Rectal smooth muscle tissue (tissue), 1 donor: Measurements from ENCODE around the gene OSBPL6.

ENCODE experiments used
- H3K27ac ChIP-seq: one replicate; pipeline ENCODE4 v1.7.0; 2013; ENCODE audit warnings: low read depth, low read length, inconsistent platforms
- H3K27me3 ChIP-seq: one replicate; pipeline ENCODE4 v1.7.0; 2013; ENCODE audit warnings: low read length; ENCODE audit not compliant: control insufficient read depth, insufficient read depth
- H3K36me3 ChIP-seq: one replicate; pipeline ENCODE4 v1.7.0; 2013; ENCODE audit warnings: low read length; ENCODE audit not compliant: control insufficient read depth, insufficient read depth
- H3K4me1 ChIP-seq: one replicate; pipeline ENCODE4 v1.7.0; 2013; ENCODE audit warnings: low read length; ENCODE audit not compliant: control insufficient read depth, insufficient read depth
- H3K4me3 ChIP-seq: one replicate; pipeline ENCODE4 v1.7.0; 2013; ENCODE audit warnings: low read length
- H3K9ac ChIP-seq: one replicate; pipeline ENCODE4 v1.7.0; 2013; ENCODE audit warnings: low read length

Gene OSBPL6

DNA sequence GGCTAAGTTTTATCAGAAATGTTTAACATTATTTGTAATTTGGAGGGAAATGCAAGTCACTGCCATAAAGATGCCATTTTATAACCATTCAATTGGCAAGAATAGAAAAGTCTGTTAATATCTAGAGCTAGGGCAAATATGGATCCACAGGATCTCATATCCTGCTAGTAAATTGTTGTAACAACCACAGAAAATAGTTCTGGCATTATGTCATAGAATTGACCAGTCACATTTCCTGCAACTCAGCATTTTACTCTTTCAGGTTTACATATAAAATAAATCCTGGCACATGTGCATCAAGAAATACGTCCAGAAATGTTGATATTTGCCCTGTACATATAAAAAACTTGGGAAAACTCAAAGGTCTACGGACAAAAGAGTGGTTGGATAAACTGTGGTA is 32.9 kb downstream of the OSBPL6 start:
- Histone ChIP-seq H3K4me3 (no peak overlapping the region), H3K4me1 (no peaks in the 10 kb centered on the region), H3K36me3 (no peaks in the 10 kb centered on the region), H3K27ac (no peak overlapping the region), H3K27me3 (no peaks in the 10 kb centered on the region), H3K9ac (no peak overlapping the region)

DNA sequence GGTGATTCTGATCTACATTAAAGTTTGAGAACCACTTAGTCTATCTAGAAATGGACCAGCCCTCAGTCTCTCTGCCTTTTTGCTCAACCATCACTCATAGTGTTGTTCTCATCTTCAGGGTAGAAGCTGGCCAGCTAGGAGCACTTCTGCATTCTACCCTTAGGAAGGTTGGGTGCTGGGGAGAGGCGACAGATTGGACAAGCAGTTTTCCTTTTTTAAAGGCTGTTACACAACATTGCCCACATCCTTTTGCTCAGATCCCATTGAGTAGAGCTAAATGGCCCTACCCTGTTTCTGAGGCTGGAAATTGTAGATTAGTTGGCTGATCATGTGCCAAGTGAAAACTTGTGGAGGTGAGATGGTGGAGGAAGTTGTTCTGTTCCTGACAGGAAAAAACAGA is 35.6 kb downstream of the OSBPL6 start:
- Histone ChIP-seq H3K27ac (no peak overlapping the region), H3K36me3 (no peaks in the 10 kb centered on the region), H3K4me3 (no peak overlapping the region), H3K27me3 (no peaks in the 10 kb centered on the region), H3K4me1 (no peaks in the 10 kb centered on the region), H3K9ac (no peak overlapping the region)

DNA sequence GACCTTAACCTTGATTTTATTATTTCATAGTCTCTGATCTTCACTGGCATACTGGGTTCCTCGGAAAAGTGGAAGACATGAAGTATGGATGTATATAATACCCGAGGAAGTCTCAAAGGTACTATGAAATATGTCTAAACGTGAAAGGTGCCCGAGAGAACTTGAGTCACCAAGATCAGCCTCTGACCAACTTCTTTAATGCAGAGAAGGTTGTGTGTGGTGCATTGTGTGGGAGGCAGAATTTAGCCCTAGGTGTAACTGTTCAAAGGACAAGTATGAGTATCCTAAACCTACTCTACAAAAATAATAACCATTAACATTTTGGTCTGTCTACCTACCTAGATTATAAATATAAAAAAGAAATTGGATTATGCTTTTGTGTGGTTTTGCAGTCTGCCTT is 36.1 kb downstream of the OSBPL6 start:
- H3K27ac ChIP-seq, result no peak overlapping the region
- no peaks in the 10 kb centered on the region for H3K27me3 ChIP-seq
- no peak overlapping the region for H3K9ac ChIP-seq
- H3K36me3 ChIP-seq, result no peaks in the 10 kb centered on the region
- H3K4me3 ChIP-seq, result no peak overlapping the region
- H3K4me1 ChIP-seq, result no peaks in the 10 kb centered on the region

DNA sequence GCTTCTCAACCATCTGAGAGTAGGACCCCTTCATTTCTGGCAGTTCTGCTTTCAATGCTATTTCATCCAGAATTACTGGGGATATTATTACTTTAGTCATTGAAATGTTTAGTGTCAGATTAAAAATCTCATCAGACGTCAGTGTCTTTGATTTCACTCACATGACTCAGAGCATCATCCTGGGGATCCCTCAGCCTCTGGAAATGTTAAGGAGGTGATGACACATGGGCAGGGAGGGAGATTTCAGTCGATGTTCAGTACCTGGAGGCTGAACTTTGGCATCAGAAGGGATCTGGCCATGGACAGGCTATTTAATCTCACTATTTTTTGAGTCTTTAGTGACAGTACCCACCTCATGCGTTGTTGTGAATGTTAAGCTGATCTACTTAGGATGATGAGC is 39.1 kb downstream of the OSBPL6 start:
- no peak overlapping the region for H3K4me3 ChIP-seq
- H3K9ac ChIP-seq, result no peak overlapping the region
- H3K4me1 ChIP-seq, result no peaks in the 10 kb centered on the region
- H3K27ac ChIP-seq, result no peak overlapping the region
- no peaks in the 10 kb centered on the region for H3K36me3 ChIP-seq
- H3K27me3 ChIP-seq, result no peaks in the 10 kb centered on the region

DNA sequence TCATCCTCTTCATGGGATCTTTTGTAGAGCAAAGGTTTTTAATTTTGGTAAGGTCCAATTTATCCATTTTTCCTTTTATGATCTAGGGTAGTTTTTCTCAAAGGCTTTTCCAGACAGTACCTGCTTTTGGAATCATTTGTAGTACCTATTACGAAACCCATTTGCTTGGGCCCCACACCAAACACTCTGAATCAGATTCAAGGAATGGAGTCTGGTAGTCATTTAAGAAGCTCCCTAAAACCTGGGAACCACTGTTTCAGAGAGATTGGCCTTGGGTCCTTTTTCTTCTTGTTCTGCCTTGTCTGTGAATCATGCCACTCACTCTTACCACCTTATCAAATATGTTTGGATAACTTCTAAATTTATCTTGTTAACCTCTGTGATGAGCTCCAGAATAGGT is 40.3 kb downstream of the OSBPL6 start:
- H3K36me3 ChIP-seq, result no peaks in the 10 kb centered on the region
- no peak overlapping the region for H3K4me3 ChIP-seq
- no peak overlapping the region for H3K9ac ChIP-seq
- H3K27me3 ChIP-seq, result no peaks in the 10 kb centered on the region
- no peaks in the 10 kb centered on the region for H3K4me1 ChIP-seq
- H3K27ac ChIP-seq, result no peak overlapping the region

DNA sequence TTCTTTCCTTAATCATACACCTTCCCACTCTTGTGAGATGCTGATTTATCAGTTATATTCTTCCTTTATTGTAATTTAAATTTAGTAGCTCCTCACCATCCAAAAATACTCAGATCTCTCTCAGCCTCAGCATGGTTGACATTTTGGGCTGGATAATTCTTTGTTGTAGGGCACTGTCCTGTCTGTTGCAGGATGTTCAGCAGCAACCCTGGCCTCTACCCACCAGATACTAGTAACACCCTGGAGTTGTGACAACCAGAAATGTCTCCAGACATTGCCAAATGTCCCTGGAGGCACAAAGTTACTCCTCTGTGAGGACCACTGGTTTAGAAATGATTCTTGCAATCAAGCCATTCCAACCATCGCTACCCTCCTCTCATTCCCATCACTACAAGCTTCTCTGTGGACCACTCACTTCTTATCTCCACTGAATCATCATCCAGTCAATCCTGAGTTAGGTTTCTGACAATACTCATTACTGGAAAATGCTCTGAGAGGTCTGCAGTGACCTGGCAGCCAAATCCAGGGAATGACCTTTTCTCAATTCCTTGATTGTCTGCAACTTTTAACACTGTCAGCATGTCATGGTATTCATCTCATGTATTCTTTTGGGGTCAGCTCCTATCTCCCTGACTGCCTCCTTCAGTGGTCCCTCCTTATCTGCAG is 43.3 kb downstream of the OSBPL6 start:
- no peak overlapping the region for H3K27ac ChIP-seq

DNA sequence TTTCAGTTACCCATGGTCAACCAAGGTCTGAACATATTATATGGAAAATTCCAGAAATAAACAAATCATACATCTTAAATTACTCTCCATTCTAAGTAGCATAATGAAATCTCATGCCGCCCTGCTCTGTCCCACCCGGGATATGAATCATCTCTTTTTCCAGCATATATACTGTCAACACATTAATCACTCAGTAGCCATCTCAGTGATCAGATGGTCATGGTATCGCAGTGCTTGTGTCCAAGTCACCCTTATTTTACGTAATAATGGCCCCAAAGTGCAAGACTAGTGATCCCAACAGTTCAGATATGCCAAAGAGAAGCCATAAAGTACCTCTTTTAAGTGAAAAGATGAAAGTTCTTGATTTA is 43.8 kb downstream of the OSBPL6 start:
- Histone ChIP-seq H3K9ac (no peak overlapping the region), H3K27me3 (no peaks in the 10 kb centered on the region), H3K27ac (no peak overlapping the region), H3K36me3 (no peaks in the 10 kb centered on the region), H3K4me1 (peaks cover 5% of the 10 kb centered on the region), H3K4me3 (no peak overlapping the region)

More for the DNA sequence above, 43.3 kb downstream of the OSBPL6 start:
- H3K36me3 ChIP-seq, result no peaks in the 10 kb centered on the region
- H3K9ac ChIP-seq, result no peak overlapping the region
- peaks cover 5% of the 10 kb centered on the region for H3K4me1 ChIP-seq
- H3K27me3 ChIP-seq, result no peaks in the 10 kb centered on the region
- H3K4me3 ChIP-seq, result no peak overlapping the region

DNA sequence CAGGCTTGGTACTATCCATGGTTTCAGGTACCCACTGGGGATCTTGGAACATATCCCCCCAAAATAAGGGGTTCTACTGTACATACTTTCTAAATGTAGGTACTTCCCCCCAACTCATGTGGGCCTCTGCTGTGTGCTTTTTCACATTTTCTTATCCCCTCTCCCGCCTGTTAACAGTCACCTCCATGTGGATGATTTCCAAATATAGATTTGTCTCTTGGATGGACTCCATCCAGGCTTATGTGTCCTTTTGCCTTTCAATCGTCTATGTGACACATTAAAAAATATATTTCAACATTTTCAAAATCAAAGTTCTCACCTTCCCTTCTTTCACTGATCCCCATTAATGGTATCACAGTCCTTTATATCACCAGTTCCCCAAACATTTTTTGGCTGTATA is 44.4 kb downstream of the OSBPL6 start:
- no peak overlapping the region for H3K27ac ChIP-seq
- no peak overlapping the region for H3K9ac ChIP-seq
- H3K27me3 ChIP-seq, result no peaks in the 10 kb centered on the region

DNA sequence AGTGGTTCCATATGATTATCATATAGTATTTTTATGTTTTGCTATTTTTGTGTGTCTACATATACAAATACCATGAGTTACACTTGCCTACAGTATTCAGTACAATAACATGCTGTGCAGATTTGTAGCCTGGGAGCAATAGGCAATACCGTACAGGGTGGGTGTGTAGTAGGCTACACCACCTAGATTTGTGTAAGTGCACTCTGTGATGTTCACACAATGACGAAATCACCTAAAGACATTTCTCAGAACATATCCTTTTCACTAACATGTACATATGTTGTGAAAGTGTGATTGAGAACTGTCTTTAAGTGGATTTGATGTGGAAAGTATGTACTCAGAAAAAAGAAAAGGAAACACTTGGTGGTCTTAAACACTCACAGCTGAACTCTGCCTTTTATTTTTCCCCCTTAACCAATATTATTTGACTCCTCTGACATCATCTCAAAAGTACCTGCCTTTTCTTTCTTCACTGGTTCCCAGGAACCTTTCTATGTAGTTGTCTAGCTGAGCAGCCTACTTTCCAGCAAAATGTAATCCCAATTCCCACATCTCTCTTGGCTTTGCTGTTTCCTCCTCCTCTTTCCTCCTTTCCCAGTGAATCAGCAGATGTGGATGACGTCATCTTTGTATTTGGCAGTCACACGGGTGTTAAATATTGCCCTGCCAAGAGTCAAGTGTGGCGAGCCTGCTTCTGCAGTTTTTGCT is 47.7 kb downstream of the OSBPL6 start:
- no peak overlapping the region for H3K9ac ChIP-seq
- no peak overlapping the region for H3K4me3 ChIP-seq
- H3K27ac ChIP-seq, result peak overlapping the region; percentile 56
- H3K36me3 ChIP-seq, result no peaks in the 10 kb centered on the region
- H3K4me1 ChIP-seq, result peaks cover 5% of the 10 kb centered on the region
- no peaks in the 10 kb centered on the region for H3K27me3 ChIP-seq

More for the DNA sequence above, 44.4 kb downstream of the OSBPL6 start:
- Histone ChIP-seq H3K4me3 (no peak overlapping the region), H3K4me1 (peaks cover 5% of the 10 kb centered on the region), H3K36me3 (no peaks in the 10 kb centered on the region)

DNA sequence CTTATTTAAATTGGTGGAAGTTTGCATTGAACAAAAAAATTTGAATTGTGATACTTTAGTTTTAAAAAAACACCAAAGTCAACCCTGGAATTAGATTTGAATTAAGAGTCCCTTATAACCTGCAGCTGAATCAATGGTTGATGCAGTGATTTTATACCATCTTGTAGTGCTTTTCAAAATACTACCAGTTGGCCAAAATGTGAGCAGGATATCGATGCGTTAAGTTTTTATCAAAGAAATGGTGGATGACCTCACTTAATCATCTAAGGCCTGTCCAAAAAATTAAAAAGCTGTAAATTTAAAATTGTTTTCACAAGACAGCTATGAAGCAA is 48.2 kb downstream of the OSBPL6 start:
- Histone ChIP-seq H3K27me3 (no peaks in the 10 kb centered on the region), H3K4me1 (peaks cover 5% of the 10 kb centered on the region), H3K36me3 (no peaks in the 10 kb centered on the region), H3K27ac (no peak overlapping the region), H3K4me3 (no peak overlapping the region), H3K9ac (no peak overlapping the region)

DNA sequence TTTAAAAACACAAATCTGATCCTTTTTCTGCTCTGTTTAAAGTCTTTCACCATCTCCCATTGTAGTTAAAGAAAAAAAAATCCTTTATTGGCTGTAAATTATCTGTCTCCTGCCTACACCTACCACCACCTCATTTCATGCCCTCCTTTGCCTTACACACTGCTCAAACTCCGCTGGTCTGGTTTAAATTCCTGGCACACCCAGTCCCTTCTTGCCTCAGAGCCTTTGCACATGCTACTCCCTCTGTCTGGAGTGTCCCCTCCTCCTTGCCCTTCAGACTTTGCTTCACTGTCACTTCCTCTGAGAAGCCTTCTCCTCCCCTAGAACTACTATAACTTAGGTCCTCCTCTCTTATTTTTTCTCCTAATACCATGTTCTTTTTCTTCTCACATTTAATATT is 49.6 kb downstream of the OSBPL6 start:
- H3K36me3 ChIP-seq, result no peaks in the 10 kb centered on the region
- no peak overlapping the region for H3K4me3 ChIP-seq
- H3K9ac ChIP-seq, result no peak overlapping the region
- H3K4me1 ChIP-seq, result peaks cover 5% of the 10 kb centered on the region
- H3K27ac ChIP-seq, result no peak overlapping the region
- H3K27me3 ChIP-seq, result no peaks in the 10 kb centered on the region

DNA sequence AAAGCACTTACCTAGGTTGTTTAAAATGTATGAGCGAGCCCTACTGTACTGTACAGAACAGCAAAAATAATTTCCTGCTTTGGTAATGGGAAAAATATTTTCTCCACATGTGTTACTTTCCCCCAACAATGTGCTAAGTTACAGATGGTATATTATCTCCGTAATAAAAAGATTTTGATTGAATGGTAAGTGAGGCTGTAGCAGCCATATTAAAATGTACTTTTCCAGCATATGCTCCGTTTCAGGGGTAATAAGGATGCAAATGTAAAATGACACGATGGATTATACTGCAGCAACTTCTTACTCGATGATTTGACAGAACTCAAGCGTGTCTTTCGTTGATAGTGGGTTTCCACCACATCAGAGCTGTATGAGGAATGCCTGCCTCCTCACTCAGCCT is 50.5 kb downstream of the OSBPL6 start:
- no peaks in the 10 kb centered on the region for H3K36me3 ChIP-seq
- H3K4me3 ChIP-seq, result no peak overlapping the region
- no peak overlapping the region for H3K9ac ChIP-seq
- no peaks in the 10 kb centered on the region for H3K27me3 ChIP-seq
- no peak overlapping the region for H3K27ac ChIP-seq
- H3K4me1 ChIP-seq, result peaks cover 5% of the 10 kb centered on the region

DNA sequence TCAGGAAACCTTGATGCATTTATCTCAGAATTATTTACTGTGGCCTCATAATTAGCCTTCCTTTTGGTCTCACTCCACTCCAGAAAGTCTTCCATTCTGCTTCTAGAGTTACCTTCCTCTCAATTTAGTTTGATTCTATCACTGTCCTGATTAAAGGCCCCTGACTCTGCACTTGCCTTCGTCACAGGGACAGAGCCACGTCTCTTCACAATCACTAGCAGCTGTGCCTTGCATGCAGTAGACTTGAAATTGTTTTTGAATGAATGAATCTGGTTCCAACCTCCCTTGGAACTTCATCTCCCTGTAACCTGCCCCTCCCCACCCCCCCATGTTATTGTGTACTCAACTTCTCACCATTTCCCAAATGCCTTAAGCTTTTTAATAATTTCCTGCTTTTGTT is 52.4 kb downstream of the OSBPL6 start:
- Histone ChIP-seq H3K27ac (no peak overlapping the region), H3K9ac (no peak overlapping the region), H3K4me3 (no peak overlapping the region), H3K27me3 (no peaks in the 10 kb centered on the region), H3K36me3 (no peaks in the 10 kb centered on the region), H3K4me1 (peaks cover 5% of the 10 kb centered on the region)
